NCI-H446 (cell line): ENCODE data around the gene CHD5.

Experiments
- DNase-seq, 2 experiments: peaks; one replicate each; lab custom pipeline; 2025; lab: John Stamatoyannopoulos, UW

CHD5 gene

GRCh38 chr1:6172549-6172948 is 7.6 kb downstream of the CHD5 start:
- DNase-seq: no peak

GRCh38 chr1:6171548-6172124 is 8.5 kb downstream of the CHD5 start:
- DNase-seq: peak; percentile 10 to 41

DNA sequence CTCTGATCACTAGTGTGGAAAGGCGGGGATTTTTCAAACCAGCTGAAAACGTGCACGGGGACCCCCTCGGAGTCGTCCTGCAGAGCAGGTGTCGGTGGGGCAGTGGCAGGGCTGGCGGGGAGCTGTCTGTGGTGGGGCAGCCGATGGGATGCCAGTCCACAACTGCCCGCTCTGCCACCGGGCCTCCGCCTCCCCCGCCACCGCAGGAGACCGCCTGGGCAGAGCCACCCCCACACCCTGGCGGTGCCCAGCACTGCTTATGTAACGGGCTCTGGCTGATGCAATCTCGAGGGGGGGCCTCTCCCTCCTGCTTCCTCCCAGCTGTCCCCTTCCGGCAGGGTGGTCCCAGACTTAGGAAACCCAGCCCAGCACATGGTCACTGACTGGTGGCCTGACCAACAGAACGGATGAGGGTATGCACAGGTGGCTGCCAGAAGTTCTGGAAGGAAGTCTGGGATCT is 9.3 kb downstream of the CHD5 start:
- no peak for DNase-seq

DNA sequence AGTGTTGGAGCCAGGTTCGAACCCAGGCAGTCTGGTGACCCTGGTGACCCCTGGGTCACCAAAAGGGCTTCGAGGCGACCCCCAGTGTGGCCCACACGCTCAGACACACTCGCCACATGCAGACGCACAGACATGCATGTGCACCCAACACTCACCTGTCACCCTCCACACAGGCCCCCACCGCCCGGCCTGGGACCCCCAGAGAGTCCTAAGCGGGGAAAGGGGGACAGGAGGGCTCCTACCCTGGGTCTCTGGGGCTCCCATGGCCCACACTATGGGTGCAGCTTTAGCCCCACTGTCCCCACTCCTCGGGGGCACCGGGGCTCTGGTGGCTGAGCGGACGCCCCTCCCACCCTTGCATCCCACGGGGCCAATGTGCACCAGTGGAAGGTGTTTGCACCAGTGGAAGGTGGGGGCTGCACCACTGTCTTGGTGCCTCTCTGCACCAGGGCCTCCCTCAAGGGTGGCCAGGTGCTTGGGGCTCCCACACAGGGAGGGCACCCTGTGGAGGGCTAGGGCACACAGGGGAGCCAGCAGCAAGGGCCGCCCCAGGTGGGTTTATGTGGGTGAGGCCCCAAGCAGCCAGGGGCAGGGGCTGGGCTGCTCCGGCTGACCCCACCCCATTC is 9.9 kb downstream of the CHD5 start:
- DNase-seq: no peak

- no peak for DNase-seq
Observed at GRCh38 chr1:6168947-6169586, 11.1 kb downstream of the CHD5 start.

DNA sequence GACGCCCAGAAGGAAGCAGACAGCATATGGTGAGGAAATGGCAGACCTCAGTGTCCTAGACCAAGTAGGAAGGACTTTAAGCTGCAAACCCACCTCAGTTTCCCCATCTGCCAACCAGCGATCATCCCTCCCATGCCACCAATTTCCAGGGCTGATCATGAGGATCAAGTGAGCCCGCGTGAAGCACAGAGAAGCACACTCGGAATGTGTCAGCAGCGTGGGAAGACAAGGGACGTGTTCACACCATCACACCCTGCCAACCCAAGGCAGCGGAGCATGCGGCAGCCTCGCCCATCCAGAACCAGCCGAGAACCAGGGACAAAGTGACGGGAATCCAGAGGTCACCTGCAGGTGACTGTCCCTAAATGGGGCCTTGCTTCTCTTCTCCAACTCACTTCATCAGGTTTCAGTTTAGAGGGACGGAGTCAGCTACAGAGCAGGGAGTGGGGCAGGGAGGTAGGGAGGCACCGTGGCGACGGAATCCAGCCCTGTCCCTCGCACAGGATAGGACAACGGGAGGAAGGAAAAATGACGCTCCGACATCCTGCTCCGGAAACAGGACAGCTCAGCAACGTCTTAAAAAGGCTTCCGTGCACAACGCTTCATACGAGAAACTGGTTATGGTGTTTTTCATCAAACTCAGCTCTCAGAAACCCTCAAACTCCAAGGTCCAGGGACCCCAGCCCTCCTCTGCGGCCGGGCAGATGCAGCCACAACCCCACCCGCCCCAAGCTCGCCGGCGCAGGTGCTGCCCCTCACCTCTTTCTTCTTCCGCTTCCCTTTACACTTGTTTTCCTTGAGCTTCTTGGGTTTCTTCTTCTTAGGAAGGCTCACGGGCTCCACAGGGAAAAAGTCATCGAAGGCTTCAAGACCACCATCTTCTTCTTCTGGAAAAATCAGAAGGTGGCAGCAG is 12.5 kb downstream of the CHD5 start:
- no peak for DNase-seq

DNA sequence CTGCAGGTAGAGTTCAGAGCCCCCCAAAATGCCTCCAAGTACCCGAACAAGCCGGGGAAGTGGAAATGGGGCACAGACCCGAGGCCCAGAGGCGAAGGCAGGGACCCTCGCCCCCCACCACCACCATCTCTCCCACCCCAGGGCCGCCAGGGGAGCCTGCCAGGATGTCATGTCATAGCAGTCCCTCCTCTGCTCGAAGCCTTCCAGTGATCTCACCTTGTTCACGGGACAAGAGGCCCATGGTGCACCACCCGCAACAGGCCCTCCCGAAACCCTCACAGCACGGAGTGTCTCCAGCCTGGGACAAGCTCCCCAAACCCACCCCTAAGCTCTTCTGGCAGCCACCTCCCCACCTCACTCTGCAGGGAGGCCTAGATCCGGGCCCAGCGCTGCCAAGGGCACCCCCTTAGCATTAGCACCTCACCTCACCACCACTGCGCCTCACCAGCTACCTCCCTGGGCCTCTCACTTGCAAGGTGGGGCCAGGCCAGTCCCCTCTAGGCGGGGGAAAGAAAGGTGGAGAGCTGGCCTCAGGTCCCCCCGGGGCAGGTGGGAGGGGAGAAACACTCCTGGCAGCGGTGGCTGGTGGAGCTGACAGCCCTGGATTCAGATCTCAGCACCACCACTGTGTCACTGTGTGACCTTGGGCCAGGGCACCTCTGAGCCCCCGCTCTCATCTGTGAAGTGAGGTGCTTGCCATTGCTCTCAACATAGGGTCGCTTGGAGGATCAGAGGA is 13.3 kb downstream of the CHD5 start:
- DNase-seq: no peak

DNA sequence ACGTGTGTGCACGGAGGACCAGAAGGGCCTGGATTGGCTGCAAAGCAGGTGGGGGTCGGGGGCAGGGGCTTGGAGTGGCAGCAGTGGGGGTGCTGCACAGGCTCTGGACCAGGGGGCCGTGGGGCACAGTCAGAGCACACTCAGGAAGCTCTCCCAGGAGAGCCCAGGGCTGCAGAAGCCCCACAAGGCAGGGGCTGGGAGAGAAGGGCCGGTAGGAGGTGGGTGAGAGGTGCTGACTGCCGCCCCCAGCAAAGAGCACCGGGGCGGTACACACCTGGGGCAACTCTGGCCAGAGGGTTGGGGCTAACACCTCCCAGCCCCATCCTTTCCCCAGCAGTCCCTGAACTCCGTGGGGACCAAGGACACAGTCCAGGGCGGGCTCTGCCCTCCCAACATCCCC is 13.9 kb downstream of the CHD5 start:
- no peak for DNase-seq

DNA sequence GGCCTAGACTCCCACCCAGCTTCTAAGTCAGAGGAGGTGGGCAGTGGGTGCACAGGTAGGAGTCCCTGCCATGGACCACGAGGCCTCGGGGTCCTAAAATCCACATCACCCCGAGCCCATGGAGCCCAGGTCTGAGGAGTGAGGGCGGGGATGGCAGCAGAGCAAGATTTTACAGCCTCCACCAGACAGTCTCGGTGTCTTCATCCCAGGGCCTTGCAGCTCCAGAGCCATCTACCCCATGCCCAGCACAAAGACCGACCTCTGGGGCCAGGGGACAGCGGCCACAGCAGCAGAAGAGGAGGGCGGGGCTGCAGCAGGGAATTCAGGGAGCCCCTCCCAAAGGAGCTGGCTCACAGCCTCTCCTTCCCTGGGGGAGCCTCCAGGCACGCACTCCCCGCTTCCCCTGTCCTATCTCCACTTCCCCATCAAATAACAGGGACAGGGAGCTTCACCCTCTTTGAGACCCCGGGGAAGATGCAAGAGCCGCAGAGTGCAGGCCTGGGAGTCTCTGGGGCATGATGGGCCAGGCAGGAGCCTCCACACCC is 14.6 kb downstream of the CHD5 start:
- DNase-seq: no peak

- DNase-seq: no peak
Observed at GRCh38 chr1:6165027-6165426, 15.1 kb downstream of the CHD5 start.

DNA sequence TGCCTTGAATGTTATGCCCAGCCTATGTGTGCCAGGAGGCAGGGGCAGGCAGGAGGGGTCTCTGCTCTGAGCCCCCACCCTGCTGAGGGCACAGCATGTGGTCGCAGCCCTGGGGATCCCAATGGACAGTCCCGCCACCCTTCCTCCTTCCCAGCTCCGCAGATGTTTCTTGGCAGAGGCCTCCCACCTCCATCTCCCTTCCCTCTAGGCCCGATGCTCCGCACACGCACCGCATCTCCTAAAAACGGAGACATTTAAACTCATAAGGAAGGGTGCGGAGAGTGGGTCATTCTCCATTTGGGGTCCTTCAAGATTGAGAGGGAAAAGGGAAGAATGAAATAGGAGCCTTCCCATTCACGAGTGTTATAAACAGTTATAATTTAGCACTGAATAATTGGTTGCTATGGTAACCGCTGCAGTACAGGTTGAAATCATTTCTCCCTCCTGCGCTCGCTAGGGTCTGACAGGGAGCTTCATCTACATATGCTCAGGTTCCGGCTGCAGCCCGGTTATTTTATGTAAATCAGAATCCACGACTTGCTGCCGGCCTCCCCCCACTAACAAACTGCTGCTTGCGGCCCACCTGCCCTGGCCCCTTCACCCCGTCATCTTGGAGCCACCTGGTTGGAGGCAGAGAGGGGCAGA is 16.0 kb downstream of the CHD5 start:
- DNase-seq: no peak

GRCh38 chr1:6163191-6163972 is 16.7 kb downstream of the CHD5 start:
- no peak for DNase-seq

DNA sequence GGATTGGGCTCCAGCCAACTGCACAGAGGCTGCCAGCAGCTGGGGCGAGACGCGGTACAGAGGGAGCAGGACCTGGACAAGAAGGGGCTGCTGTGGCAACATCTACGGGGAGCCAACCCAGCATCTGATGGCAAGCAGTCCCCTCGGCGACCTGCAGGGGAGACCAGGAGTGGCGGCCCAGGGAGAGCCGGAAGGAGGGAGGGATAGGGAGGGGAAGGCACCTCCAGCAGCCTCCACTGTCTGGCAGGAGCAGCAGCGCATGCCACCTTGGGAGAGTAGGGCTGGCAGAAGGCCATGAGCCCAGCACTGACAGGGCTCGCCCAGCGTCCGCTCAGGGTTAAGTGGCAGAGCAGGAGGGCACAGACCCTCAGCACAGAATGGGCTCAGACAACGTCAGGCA is 17.3 kb downstream of the CHD5 start:
- no peak for DNase-seq

DNA sequence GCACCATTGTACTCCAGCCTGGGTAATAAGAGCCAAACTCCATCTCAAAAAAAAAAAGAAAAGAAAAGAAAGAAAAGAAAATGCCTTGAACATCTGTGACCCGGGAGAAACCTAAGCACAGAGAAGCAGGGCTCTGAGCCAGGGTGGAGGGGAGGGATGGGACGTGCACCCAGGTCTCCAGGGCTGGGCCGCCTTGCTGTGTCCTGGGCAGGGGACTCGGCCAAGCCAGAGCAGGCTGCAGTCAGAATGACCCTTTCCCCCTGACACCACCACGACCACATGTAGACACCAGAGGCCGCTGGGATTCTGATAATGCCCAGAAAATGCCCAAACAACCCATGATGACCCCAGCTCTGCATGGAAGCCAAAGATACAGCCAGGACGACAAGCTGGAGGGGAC is 17.8 kb downstream of the CHD5 start:
- no peak for DNase-seq

DNA sequence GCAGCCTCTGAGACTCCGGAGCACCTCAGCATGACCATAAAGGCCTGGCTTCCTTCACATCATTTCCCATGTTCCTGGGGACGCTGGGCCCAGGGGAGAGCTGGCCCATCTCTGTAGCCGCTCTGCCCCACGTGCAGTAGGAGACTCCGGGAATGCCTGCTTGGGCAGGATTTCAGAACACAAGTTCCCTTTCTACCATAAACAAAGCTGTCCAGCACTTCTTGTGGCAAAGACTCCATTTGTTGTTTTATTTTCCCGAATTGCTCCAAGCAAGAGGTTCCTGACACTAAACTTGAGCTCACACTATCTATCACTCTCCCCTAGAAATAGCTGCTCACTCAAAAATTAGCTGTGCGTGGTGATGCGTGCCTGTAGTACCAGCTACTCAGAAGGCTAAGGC is 21.9 kb downstream of the CHD5 start:
- DNase-seq: no peak

DNA sequence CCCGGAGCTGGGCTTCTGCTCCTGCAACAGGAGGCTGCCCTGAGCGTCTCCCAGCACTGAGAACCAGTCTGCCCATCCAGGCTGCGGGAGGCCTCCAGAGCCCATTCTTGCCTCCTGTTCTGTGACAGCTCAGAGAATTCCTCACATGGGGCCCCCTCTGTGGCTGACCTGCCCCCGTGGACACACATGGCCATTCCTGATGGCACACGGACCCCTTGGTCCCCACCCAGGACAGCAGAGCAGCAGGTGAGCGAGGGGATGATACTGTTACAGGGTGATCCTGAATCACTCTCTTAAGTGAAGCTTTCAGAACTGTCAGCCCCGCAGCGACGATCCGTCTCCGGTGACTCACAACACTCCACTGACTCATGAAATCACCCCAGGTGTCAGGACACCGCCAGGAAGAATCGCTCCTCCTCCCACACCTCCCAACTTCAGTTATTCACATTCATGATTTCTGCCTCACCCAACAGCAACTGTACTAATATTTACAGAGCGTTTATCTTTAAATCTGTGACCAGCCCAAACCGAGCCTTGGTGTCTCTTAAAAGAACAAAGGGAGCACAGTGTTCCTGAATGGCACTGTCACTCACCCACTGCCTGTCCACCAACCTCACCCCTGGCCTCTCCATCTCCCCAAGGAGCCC is 22.5 kb downstream of the CHD5 start:
- DNase-seq: no peak

DNA sequence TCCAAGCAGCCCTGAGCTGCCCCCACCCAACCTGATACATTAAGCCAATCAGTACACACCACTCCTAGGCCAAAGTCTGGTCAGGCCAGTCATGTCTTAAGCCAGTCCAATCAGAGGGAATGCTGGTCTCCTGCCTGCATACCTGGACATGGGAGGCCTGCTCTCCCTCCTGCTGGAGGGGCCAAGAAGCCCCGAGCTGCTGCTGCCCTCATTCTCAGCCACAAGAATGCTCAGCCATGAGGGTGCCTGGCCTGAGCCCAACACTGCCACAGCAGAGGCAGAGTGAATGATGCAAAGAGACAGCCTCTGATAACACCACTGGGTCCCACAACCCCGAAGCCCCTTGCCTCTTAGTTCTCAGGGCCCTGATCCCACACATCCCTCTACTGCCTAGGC is 23.0 kb downstream of the CHD5 start:
- no peak for DNase-seq

DNA sequence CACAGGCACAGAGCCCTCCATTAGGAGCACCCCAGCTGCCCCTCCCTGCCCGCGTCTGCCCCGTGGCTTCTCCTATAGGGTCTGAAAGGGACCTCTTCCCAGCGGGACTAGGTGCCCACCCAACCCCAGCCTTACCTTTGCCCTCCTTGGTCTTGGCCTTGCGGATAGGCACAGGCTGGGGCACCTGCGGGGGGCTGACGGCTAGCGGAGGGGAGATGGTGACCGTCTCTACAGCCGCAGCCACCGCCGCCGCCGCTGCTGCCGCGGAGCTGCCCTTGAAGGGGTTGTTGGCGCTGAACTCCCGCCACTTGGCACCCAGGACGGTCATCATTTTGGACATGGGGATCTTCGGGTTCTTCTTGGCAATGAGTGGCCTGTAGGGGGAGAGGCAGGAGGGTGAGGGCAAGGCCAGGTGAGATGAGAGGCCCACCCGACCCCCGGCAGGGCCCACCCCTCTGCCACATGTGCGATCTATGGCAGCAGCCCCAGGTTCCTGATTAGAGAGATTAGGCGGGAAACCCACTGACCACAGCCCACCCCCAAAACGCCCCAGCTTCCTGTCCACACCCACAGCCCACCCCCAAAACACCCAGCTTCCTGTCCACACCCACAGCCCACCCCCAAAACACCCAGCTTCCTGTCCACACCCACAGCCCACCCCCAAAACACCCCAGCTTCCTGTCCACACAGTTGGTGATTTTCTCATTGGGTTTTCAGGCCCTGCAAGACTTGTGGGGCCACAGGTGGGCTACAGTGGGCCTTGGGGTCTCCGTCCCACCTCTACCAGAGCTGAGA is 25.4 kb downstream of the CHD5 start:
- no peak for DNase-seq

DNA sequence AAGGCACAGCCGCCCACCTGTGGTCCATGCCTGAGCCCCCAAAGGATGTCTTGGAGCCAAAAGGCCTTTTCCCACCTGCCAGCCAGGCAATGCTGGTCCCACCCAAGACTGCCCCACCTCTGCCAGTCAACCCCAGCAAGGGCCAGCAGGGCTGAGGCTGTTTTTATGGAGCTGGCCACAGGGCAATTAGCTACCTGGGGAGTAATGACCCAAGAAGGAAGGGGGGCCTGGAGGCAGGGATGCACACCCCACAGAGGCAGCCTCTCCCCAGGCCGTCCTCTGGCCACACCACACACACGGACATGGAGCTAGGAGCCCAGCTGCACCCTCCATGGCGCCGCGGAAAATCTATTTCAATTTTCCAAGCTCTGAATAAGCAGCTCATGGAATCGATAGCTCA is 27.2 kb downstream of the CHD5 start:
- no peak for DNase-seq
